Measurements from ENCODE around the gene ARHGEF17.

Gene ARHGEF17

DNA sequence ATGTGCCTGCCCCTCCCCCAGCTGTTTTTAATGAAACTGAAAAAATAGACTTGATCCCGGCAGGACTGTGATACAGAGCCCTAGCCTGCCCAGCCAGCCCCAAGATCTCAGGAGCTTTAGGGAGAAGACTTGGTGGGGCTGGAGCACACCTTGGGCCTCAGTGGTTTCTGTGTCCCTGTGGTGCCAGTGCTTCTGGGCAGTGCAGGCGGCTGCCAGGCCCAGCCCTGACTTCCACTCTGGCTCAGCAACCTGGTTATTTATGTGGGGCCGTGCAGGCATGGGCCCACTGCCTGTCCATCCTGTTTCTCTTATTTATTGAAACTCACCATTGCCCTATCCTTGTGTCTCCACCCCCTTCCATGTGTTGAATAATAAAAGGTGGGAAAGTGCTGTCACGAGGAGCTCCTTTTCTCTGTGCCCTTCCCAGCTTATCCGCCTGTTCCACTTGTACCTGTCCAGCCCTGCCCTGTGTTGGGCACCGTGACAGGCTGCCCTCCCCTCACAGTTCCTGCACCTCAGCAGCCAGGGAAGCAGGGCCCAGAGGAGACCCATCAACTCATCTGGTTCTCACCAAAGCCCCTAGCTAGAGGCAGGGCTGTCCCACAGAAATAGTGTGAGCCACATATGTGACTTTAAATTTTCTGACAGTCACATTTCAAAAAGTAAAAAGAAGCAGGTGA, 88.3 kb downstream of the ARHGEF17 start:
- H3K4me1 ChIP-seq (ENCODE audit: control insufficient read depth, low read length), result no peaks in the 10 kb centered on the region
- H3K27ac ChIP-seq (ENCODE audit: low read depth, low read length), result no peak overlapping the region
- peaks cover 4% of the 10 kb centered on the region; the same call in 1 of the 2 replicates for H3F3A ChIP-seq (ENCODE audit: control insufficient read depth, insufficient read depth)
- no peaks in the 10 kb centered on the region for H4K20me1 ChIP-seq (ENCODE audit: control insufficient read depth, insufficient read depth, low read depth, low read length)
- peaks cover 75% of the 10 kb centered on the region for H3K36me3 ChIP-seq (ENCODE audit: control insufficient read depth, low read length)
- no peak for TF ChIP-seq EZH2phosphoT487 (IDR thresholded peaks at IDR 0.05; ENCODE audit: borderline replicate concordance, low read length)
- TF ChIP-seq, protein P1, sequence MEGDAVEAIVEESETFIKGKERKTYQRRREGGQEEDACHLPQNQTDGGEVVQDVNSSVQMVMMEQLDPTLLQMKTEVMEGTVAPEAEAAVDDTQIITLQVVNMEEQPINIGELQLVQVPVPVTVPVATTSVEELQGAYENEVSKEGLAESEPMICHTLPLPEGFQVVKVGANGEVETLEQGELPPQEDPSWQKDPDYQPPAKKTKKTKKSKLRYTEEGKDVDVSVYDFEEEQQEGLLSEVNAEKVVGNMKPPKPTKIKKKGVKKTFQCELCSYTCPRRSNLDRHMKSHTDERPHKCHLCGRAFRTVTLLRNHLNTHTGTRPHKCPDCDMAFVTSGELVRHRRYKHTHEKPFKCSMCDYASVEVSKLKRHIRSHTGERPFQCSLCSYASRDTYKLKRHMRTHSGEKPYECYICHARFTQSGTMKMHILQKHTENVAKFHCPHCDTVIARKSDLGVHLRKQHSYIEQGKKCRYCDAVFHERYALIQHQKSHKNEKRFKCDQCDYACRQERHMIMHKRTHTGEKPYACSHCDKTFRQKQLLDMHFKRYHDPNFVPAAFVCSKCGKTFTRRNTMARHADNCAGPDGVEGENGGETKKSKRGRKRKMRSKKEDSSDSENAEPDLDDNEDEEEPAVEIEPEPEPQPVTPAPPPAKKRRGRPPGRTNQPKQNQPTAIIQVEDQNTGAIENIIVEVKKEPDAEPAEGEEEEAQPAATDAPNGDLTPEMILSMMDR (IDR thresholded peaks at IDR 0.05; ENCODE audit: low read depth, low read length, poor library complexity, severe bottlenecking), result no peak
- no peaks in the 10 kb centered on the region for H3K27me3 ChIP-seq (ENCODE audit: control insufficient read depth, low read length)
- H3K4me3 ChIP-seq (ENCODE audit: low read length), result no peak overlapping the region
- H3K9me3 ChIP-seq (ENCODE audit: control insufficient read depth, insufficient read depth, low read length), result no peaks in the 10 kb centered on the region
- no peak overlapping the region for H3K4me2 ChIP-seq (ENCODE audit: low read length)
- no peaks in the 10 kb centered on the region for H3K79me2 ChIP-seq (ENCODE audit: control insufficient read depth, low read length)
- no peaks in the 10 kb centered on the region for H3K9me2 ChIP-seq (replicated peaks; ENCODE audit: control insufficient read depth, low read length)

- no peaks in the 10 kb centered on the region for H3K27me3 ChIP-seq (ENCODE audit: control insufficient read depth, low read length)
- no peak overlapping the region for H3K27ac ChIP-seq (ENCODE audit: low read depth, low read length)
- peaks cover 71% of the 10 kb centered on the region for H3K36me3 ChIP-seq (ENCODE audit: control insufficient read depth, low read length)
Observed at GRCh38 chr11:73396985-73397384, 88.9 kb downstream of the ARHGEF17 start.

DNA sequence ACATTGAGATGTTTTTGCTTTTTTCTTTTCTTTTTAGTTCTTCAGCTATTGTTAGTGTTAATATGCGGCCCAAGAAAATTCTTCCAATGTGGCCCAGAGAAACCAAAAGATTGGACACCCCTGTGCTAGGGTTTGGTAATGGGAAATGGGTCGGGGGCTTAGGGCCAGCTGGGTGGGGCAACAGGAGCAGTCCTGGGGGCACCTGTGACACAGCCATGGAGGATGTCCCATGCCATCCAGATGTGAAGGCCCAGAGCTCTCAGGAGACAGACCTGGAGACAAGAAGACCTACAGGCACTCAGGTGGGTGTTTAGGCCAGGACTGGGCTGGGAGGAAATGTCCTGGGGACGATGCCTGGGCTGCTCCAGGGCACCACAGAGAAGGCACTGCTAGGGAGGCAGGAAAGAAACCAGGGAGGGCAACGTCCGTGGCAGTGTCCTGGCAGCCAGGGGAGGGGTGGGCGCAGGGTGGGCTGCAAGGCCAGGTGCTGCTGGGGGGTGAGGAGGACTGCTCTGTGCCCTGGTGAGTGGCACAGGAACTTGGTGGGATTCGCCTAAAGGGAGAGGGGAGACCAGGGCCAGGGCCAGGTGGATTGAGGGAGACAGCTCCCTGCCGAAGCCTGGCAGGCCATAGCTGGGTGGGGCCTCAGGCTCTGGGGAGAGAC, 89.5 kb downstream of the ARHGEF17 start:
- no peaks in the 10 kb centered on the region for H3K27me3 ChIP-seq (ENCODE audit: control insufficient read depth, low read length)
- H3F3A ChIP-seq (ENCODE audit: control insufficient read depth, insufficient read depth), result peaks cover 4% of the 10 kb centered on the region; the same call in 1 of the 2 replicates
- H3K36me3 ChIP-seq (ENCODE audit: control insufficient read depth, low read length), result peaks cover 67% of the 10 kb centered on the region
- H3K9me3 ChIP-seq (ENCODE audit: control insufficient read depth, insufficient read depth, low read length), result no peaks in the 10 kb centered on the region
- TF ChIP-seq, protein P1 (IDR thresholded peaks at IDR 0.05; ENCODE audit: low read depth, low read length, poor library complexity, severe bottlenecking), result no peak
- no peak for TF ChIP-seq EZH2phosphoT487 (IDR thresholded peaks at IDR 0.05; ENCODE audit: borderline replicate concordance, low read length)
- no peaks in the 10 kb centered on the region for H3K79me2 ChIP-seq (ENCODE audit: control insufficient read depth, low read length)
- H3K4me2 ChIP-seq (ENCODE audit: low read length), result no peak overlapping the region
- no peaks in the 10 kb centered on the region for H4K20me1 ChIP-seq (ENCODE audit: control insufficient read depth, insufficient read depth, low read depth, low read length)
- no peak overlapping the region for H3K4me3 ChIP-seq (ENCODE audit: low read length)
- H3K27ac ChIP-seq (ENCODE audit: low read depth, low read length), result no peak overlapping the region
- H3K9me2 ChIP-seq (replicated peaks; ENCODE audit: control insufficient read depth, low read length), result no peaks in the 10 kb centered on the region
- H3K4me1 ChIP-seq (ENCODE audit: control insufficient read depth, low read length), result no peaks in the 10 kb centered on the region

More at GRCh38 chr11:73396985-73397384, 88.9 kb downstream of the ARHGEF17 start:
- H3K4me2 ChIP-seq (ENCODE audit: low read length), result no peak overlapping the region
- H3K4me1 ChIP-seq (ENCODE audit: control insufficient read depth, low read length), result no peaks in the 10 kb centered on the region
- H3F3A ChIP-seq (ENCODE audit: control insufficient read depth, insufficient read depth), result peaks cover 4% of the 10 kb centered on the region; the same call in 1 of the 2 replicates
- no peaks in the 10 kb centered on the region for H4K20me1 ChIP-seq (ENCODE audit: control insufficient read depth, insufficient read depth, low read depth, low read length)
- no peak for TF ChIP-seq EZH2phosphoT487 (IDR thresholded peaks at IDR 0.05; ENCODE audit: borderline replicate concordance, low read length)
- TF ChIP-seq, protein P1 (IDR thresholded peaks at IDR 0.05; ENCODE audit: low read depth, low read length, poor library complexity, severe bottlenecking), result no peak
- H3K79me2 ChIP-seq (ENCODE audit: control insufficient read depth, low read length), result no peaks in the 10 kb centered on the region
- H3K4me3 ChIP-seq (ENCODE audit: low read length), result no peak overlapping the region
- no peaks in the 10 kb centered on the region for H3K9me2 ChIP-seq (replicated peaks; ENCODE audit: control insufficient read depth, low read length)
- H3K9me3 ChIP-seq (ENCODE audit: control insufficient read depth, insufficient read depth, low read length), result no peaks in the 10 kb centered on the region
